Glutamatergic neuron (in vitro differentiated cells): Measurements from ENCODE around the gene MTA1. TPM values are rescaled to one million over a fixed set of nuclear protein-coding genes. Genes with fewer than 3 reads are reported as not detected.
A peak's percentile ranks its signal among the peaks of the same experiment; 100 is the strongest.

ENCODE experiments used
- DNase-seq: peaks from one replicate; pipeline ENCODE4 v3.0.0; 2022
- H3K27ac Mint-ChIP-seq: one replicate; pipeline ENCODE4 v1.8.0; 2020; ENCODE audit warnings: mild to moderate bottlenecking, mixed read lengths, inconsistent platforms; ENCODE audit not compliant: unreplicated experiment
- H3K27me3 Mint-ChIP-seq: one replicate; pipeline ENCODE4 v1.8.0; 2020; ENCODE audit warnings: mild to moderate bottlenecking, moderate library complexity, mixed read lengths, inconsistent platforms; ENCODE audit not compliant: unreplicated experiment
- H3K36me3 Mint-ChIP-seq: one replicate; pipeline ENCODE4 v1.8.0; 2020; ENCODE audit warnings: mild to moderate bottlenecking, mixed read lengths, inconsistent platforms; ENCODE audit not compliant: unreplicated experiment
- H3K4me1 Mint-ChIP-seq: one replicate; pipeline ENCODE4 v1.8.0; 2020; ENCODE audit warnings: mild to moderate bottlenecking, low read depth, mixed read lengths, inconsistent platforms; ENCODE audit not compliant: unreplicated experiment
- H3K4me3 Mint-ChIP-seq: one replicate; pipeline ENCODE4 v1.8.0; 2020; ENCODE audit warnings: mild to moderate bottlenecking, mixed read lengths, inconsistent platforms; ENCODE audit not compliant: unreplicated experiment
- H3K9me3 Mint-ChIP-seq: one replicate; pipeline ENCODE4 v1.8.0; 2020; ENCODE audit warnings: mild to moderate bottlenecking, moderate library complexity, mixed read lengths, inconsistent platforms; ENCODE audit not compliant: unreplicated experiment
- total RNA-seq: library from RNA; stranded (reverse); fragmentation: NEBNext Ultra II Directional; extraction: Animal tissue kit (Norgen Biotek cat#: 25700); gene quantifications from one replicate; pipeline ENCODE4 v1.2.1, GENCODE V29; 2021; ENCODE audit not compliant: unreplicated experiment
- TF ChIP-seq, protein P1 (sequence below): fragments of 200-600 bp; sonication (generic); IDR thresholded peaks from one replicate; pipeline ENCODE4 v1.5.0; 2021; ENCODE audit not compliant: partially characterized antibody, unreplicated experiment

Gene MTA1
- total RNA-seq, 1 donor from 2014 or later, result 261 TPM

DNA sequence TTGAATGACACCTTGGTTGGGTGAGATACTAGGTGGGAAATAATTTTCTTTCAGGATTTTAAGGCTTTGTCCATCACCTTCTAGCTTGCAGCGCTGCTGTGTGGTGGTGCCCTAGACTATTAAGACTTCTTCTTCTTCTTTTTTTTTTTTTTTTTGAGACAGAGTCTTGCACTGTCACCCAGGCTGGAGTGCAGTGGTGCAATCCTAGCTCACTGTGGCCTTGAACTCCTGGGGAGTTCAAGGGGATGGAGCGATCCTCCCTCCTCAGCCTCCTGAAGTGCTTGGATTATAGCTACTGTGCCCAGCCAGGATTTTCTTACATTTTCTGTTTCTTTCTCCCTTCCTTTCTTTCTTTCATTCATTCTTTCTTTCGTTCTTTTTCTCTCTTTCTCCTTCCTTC is 10.3 kb upstream of the MTA1 start:
- no peak overlapping the region for H3K4me3 Mint-ChIP-seq
- peaks cover 7% of the 10 kb centered on the region for H3K4me1 Mint-ChIP-seq
- H3K27me3 Mint-ChIP-seq, result peaks cover 9% of the 10 kb centered on the region
- DNase-seq, result no peak
- peaks cover 3% of the 10 kb centered on the region for H3K9me3 Mint-ChIP-seq
- peaks cover 9% of the 10 kb centered on the region for H3K36me3 Mint-ChIP-seq
- TF ChIP-seq, protein P1, sequence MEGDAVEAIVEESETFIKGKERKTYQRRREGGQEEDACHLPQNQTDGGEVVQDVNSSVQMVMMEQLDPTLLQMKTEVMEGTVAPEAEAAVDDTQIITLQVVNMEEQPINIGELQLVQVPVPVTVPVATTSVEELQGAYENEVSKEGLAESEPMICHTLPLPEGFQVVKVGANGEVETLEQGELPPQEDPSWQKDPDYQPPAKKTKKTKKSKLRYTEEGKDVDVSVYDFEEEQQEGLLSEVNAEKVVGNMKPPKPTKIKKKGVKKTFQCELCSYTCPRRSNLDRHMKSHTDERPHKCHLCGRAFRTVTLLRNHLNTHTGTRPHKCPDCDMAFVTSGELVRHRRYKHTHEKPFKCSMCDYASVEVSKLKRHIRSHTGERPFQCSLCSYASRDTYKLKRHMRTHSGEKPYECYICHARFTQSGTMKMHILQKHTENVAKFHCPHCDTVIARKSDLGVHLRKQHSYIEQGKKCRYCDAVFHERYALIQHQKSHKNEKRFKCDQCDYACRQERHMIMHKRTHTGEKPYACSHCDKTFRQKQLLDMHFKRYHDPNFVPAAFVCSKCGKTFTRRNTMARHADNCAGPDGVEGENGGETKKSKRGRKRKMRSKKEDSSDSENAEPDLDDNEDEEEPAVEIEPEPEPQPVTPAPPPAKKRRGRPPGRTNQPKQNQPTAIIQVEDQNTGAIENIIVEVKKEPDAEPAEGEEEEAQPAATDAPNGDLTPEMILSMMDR, result no peak
- peak overlapping the region; percentile 2 for H3K27ac Mint-ChIP-seq

DNA sequence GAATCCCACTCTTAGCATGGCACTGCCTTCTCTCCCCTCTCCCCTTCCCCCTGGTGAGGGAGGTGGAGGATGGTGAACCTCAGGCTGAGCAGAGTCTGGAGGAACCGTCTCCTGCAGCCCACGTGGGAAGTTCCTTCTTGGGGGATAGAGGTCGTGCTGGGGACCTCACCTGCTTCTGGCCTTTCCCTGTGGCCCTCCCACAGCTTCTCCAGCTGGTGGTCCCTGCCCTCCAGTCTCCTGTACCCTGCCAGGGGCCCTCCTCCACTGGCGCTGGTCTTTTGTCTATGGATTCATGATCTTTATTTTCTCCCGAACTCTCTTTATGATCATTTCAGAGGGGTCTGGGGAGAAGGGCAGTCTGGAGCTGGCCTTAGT is 9.0 kb upstream of the MTA1 start:
- Mint-ChIP-seq H3K27ac (peak overlapping the region; percentile 55), H3K36me3 (no peaks in the 10 kb centered on the region), H3K4me1 (peaks cover 9% of the 10 kb centered on the region), H3K9me3 (peaks cover 4% of the 10 kb centered on the region), H3K4me3 (peak overlapping the region; percentile 42), H3K27me3 (peaks cover 9% of the 10 kb centered on the region)
- DNase-seq, result no peak
- TF ChIP-seq, protein P1, result no peak

DNA sequence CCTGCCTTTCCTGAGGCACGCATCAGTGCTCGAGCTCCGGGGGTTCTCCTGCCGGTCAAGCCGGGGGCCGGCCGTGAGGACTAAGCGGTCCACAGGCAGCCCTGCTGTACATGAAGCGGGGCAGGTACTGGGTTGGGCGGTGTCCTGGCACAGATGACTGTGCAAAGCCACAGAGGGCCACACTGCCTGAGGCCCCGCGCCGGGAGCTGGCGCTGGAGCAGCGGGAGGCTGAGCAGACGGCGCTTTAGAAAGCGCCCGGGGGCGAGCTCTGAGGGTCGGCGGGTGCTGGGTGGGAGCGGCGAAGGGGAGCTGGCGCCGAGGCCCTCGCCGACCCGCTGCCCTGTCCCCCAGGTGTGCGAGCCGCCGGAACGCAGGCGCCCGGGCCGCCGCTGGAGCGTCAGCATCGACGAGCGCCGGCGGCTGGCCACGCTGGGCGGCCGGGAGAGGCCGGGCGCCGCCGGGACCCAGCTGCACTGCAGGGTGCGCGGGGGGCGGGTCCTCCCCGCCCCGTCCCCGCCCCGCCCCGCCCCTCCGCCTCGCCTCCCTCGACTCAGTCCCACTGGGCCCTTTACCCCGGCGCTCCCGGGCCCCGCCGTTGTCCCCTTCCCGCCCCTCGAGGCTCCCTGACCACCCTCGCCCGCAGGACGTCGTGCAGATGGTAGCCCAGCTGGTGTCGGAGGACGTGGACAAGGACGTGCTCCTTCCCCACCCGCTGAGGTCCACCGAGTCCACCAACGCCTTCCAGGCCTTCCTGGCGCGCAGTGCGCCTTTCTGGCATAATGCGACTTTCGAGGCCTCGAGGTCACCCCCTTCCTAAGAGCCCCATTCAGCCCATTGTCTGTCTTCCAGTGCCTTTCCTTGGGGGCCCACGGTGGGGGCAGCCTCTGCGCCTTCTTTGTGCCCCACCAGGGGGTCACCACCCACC is 8.3 kb upstream of the MTA1 start:
- peaks cover 9% of the 10 kb centered on the region for H3K27me3 Mint-ChIP-seq
- peaks cover 4% of the 10 kb centered on the region for H3K9me3 Mint-ChIP-seq
- no peaks in the 10 kb centered on the region for H3K36me3 Mint-ChIP-seq
- H3K4me3 Mint-ChIP-seq, result peak overlapping the region; percentile 20
- peak; percentile 21 for DNase-seq
- H3K27ac Mint-ChIP-seq, result peak overlapping the region; percentile 55
- TF ChIP-seq, protein P1, result no peak
- H3K4me1 Mint-ChIP-seq, result peaks cover 9% of the 10 kb centered on the region

DNA sequence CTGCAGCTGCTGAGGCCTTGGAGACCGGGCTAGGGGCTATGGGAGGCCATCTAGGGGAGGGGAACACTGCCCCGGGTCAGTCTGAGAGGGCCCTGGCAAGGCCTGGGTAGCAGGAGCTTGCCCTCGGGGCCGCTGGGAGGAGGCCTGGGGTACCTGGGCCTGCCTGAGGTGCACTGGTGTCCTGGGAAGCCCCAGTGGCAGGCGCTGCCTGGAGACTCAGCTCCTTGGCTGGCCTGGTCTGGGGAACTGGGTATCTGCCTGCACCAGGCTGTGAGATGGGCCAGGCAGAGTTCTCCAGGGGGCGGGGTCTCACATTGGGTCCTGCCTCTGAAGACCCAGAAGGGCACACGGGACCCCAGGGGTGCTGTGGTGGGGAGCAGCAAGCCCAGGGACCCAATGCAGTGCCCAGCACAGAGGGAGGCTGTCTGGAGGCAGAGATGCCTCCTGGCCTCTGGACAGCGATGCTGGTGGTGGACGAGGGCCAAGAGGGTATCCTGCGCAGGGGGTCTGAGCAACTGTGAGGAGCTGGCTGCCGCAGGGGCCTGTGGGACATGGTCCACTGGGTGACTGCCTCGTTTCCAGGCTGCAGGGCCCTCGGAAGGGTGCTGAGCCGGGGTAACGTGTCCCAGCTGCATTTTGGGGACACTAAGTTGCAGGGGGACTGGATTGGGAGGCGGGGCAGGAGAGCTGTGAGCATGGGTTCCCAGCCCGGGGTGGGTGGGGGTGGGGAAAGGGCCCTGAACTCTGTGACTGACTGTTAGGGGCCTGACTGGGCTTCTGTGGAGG is 7.4 kb upstream of the MTA1 start:
- TF ChIP-seq, protein P1, result no peak
- Mint-ChIP-seq H3K4me1 (peaks cover 9% of the 10 kb centered on the region), H3K9me3 (peaks cover 6% of the 10 kb centered on the region), H3K4me3 (no peak overlapping the region), H3K36me3 (no peaks in the 10 kb centered on the region), H3K27me3 (peaks cover 11% of the 10 kb centered on the region), H3K27ac (no peak overlapping the region)
- peak; percentile 18 for DNase-seq
